GM12801 (cell line): Measurements from ENCODE around the gene HEXB.

Source experiments
- CTCF ChIP-seq: IDR thresholded peaks from one replicate; pipeline ENCODE4 v1.5.1; 2011; ENCODE audit warnings: control low read depth; ENCODE audit not compliant: insufficient read length; ENCODE audit errors: extremely low read depth

Gene HEXB

GRCh38 chr5:74766418-74766848 is 81.4 kb downstream of the HEXB start:
- no peak for TF ChIP-seq CTCF

GRCh38 chr5:74766849-74767578 is 82.0 kb downstream of the HEXB start, which contains the start of the genes GFM2 and NSA2:
TSS of gene GFM2 (minus strand) at chr5:74767117. CDS start at chr5:74763742, 3,375 bp downstream.
TSS of gene NSA2 (plus strand) at chr5:74767249. CDS start at chr5:74767361, 112 bp downstream.
- no peak for TF ChIP-seq CTCF

GRCh38 chr5:74767579-74767913 is 82.5 kb downstream of the HEXB start:
- TF ChIP-seq CTCF: no peak
